B cell (primary cell): ENCODE data around the gene NBPF3. TPM values are rescaled to one million over a fixed set of nuclear protein-coding genes. Genes with fewer than 3 reads are reported as not detected.
"Not testable (repeated sequence)": the region's sequence is repeated elsewhere in the genome, so short reads cannot be mapped to it uniquely, and the experiment has no call there.

Experiments
- ATAC-seq: fragments of 200-7000 bp; cut with Tn5 transposase; one replicate; pipeline ENCODE4 v1.10.0; 2021; ENCODE audit warnings: low read depth, mild to moderate bottlenecking, moderate number of reproducible peaks, moderate library complexity
- CTCF ChIA-PET: fragments of 350-600 bp; sonication (Branson Sonifier 250); formaldehyde crosslinking; loops from one replicate; lab custom pipeline; 2021; ENCODE audit warnings: antibody characterized with exemption, inconsistent platforms; lab: Charles Lee
- POLR2A ChIA-PET: fragments of 350-600 bp; sonication (Branson Sonifier 250); formaldehyde crosslinking; loops from one replicate; lab custom pipeline; 2021; ENCODE audit warnings: antibody characterized with exemption; lab: Charles Lee
- DNase-seq: peaks from one replicate; pipeline ENCODE4 v3.0.0; 2013
- H2AFZ ChIP-seq: 2 replicates; pipeline ENCODE4 v1.6.1; 2012; ENCODE audit warnings: mild to moderate bottlenecking, low read depth, low read length; ENCODE audit not compliant: insufficient read depth, poor library complexity, severe bottlenecking
- H3K27ac ChIP-seq, 2 donors: 1 replicate in 1 of 2; 2 replicates in 1 of 2; pipeline ENCODE4 v1.5.1; 2012 to 2013; ENCODE audit warnings: low read length in 2 of 2, mild to moderate bottlenecking in 2 of 2, moderate library complexity in 1 of 2
- H3K27me3 ChIP-seq, 4 experiments: fragments of 200-600 bp in 1 of 4; sonication (generic) in 1 of 4; replicated peaks in 1 of 4; 1 replicate in 2 of 4; 2 replicates in 2 of 4; pipeline versions ENCODE4 v1.6.1 to v1.7.0; 2013 to 2016; ENCODE audit warnings: low read length in 3 of 4, mild to moderate bottlenecking in 2 of 4, mixed read lengths in 1 of 4, moderate library complexity in 1 of 4; ENCODE audit not compliant: insufficient read depth in 4 of 4, control insufficient read depth in 3 of 4; ENCODE audit errors: control extremely low read depth in 1 of 4
- H3K36me3 ChIP-seq, 2 experiments: replicated peaks in 1 of 2; 1 replicate in 1 of 2; 2 replicates in 1 of 2; pipeline versions ENCODE4 v1.6.1 to v1.7.1; 2013; ENCODE audit warnings: low read length in 1 of 2; ENCODE audit not compliant: insufficient read depth in 2 of 2, control insufficient read depth in 1 of 2; ENCODE audit errors: control extremely low read depth in 1 of 2, extremely low read depth in 1 of 2
- H3K4me1 ChIP-seq, 2 donors: fragments of 200-600 bp in 1 of 2; sonication (generic) in 1 of 2; 1 replicate in 1 of 2; 2 replicates in 1 of 2; pipeline versions ENCODE4 v1.5.1 to v1.6.1; 2013 to 2017; ENCODE audit warnings: low read length in 2 of 2; ENCODE audit not compliant: control insufficient read depth in 2 of 2, insufficient read depth in 2 of 2
- H3K4me2 ChIP-seq: replicated peaks from 2 replicates; pipeline ENCODE3; 2012; ENCODE audit warnings: mild to moderate bottlenecking, low read depth, low read length; ENCODE audit not compliant: poor library complexity, severe bottlenecking
- H3K4me3 ChIP-seq, 5 experiments: fragments of 200-600 bp in 1 of 5; sonication (generic) in 1 of 5; 1 replicate in 3 of 5; 2 replicates in 2 of 5; pipeline versions ENCODE4 v1.5.1 to v1.7.0; 2011 to 2016; ENCODE audit warnings: low read length in 4 of 5, mild to moderate bottlenecking in 4 of 5, low read depth in 2 of 5, control low read depth in 1 of 5, moderate library complexity in 1 of 5; ENCODE audit not compliant: insufficient read depth in 1 of 5; ENCODE audit errors: control extremely low read depth in 1 of 5, extremely low read depth in 1 of 5
- H3K79me2 ChIP-seq: fragments of 200-600 bp; sonication (generic); one replicate; pipeline ENCODE4 v1.6.0; 2016; ENCODE audit warnings: low read length; ENCODE audit not compliant: control insufficient read depth, insufficient read depth
- H3K9ac ChIP-seq: fragments of 200-600 bp; sonication (generic); 2 replicates; pipeline ENCODE4 v1.6.1; 2017; ENCODE audit warnings: mild to moderate bottlenecking, low read length, moderate library complexity
- H3K9me3 ChIP-seq, 3 donors: one replicate each; pipeline versions ENCODE4 v1.6.1 to v1.7.1; 2013; ENCODE audit warnings: low read length in 2 of 3; ENCODE audit not compliant: control insufficient read depth in 2 of 3, insufficient read depth in 1 of 3; ENCODE audit errors: control extremely low read depth in 1 of 3
- H4K20me1 ChIP-seq: 2 replicates; pipeline ENCODE4 v1.6.0; 2012; ENCODE audit warnings: mild to moderate bottlenecking, low read length; ENCODE audit not compliant: insufficient read depth, control insufficient read depth, poor library complexity, severe bottlenecking
- H3K27ac Mint-ChIP-seq: one replicate; pipeline ENCODE4 v1.8.0; 2021; ENCODE audit warnings: mixed read lengths
- H3K27me3 Mint-ChIP-seq: one replicate; pipeline ENCODE4 v1.8.0; 2021; ENCODE audit warnings: mixed read lengths
- H3K4me1 Mint-ChIP-seq: one replicate; pipeline ENCODE4 v1.8.0; 2021; ENCODE audit warnings: mixed read lengths
- H3K4me3 Mint-ChIP-seq: one replicate; pipeline ENCODE4 v1.8.0; 2021; ENCODE audit warnings: mixed read lengths
- H3K9me3 Mint-ChIP-seq: one replicate; pipeline ENCODE4 v1.8.0; 2022; ENCODE audit warnings: mixed read lengths; ENCODE audit not compliant: insufficient read depth
- EZH2 ChIP-seq: IDR thresholded peaks from 2 replicates; pipeline ENCODE4 v1.6.1; 2012; ENCODE audit warnings: borderline replicate concordance, low read depth, mild to moderate bottlenecking, moderate library complexity, low read length; ENCODE audit not compliant: insufficient read depth, poor library complexity, severe bottlenecking
- WGBS: methylation state at CpG from one replicate; pipeline ENCODE4 v1.1.5; 2013; ENCODE audit warnings: missing lambda C conversion rate; ENCODE audit not compliant: insufficient coverage; 5-methylcytosine and 5-hydroxymethylcytosine counted together
- intact Hi-C: fragments of 100-400 bp; cut with micrococcal nuclease; formaldehyde crosslinking; loops from one replicate; pipeline ENCODE4 v1.10.0; 2022
- polyA plus RNA-seq: library from polyadenylated mRNA; depleted of rRNA; stranded (reverse); fragments of >200 nt; gene quantifications from 2 replicates; pipeline ENCODE4 v1.2.3, GENCODE V29; 2012
- total RNA-seq, 2 donors: library from RNA; stranded (reverse); fragments of 120-200 nt in 1 of 2; gene quantifications; 1 replicate in 1 of 2; 2 replicates in 1 of 2; pipeline versions ENCODE4 v1.2.3 to v1.2.4, GENCODE V29; 2013 to 2022
- TF ChIP-seq, protein P1 (sequence below): fragments of 200-600 bp; IDR thresholded peaks from one replicate; pipeline ENCODE4 v1.8.0; 2022; ENCODE audit warnings: antibody characterized with exemption, mild to moderate bottlenecking

NBPF3 gene
- total and polyA plus RNA-seq, 2 donors (not counting 1 experiment from before 2014, with no cell fraction given) = 2.0 to 4.2 TPM

DNA sequence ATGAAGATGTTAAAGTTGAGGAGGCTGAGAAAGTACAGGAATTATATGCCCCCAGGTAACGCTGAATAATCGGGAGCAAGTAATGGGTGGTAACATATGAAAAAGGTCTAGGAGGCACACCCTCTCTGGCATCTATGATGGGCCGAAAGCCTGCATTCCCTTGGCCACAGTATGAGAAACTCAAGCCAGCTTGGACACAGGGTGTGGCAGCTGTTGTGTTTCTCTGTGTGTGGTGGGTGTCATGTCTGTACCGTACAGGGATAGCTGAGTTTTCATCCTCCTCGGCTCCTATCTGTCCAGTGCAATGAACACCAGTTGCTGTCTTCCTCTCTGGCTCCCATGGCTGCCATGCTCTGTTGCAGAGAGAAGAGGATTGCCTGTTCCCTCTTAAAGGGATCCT is 32.9 kb downstream of the NBPF3 start:
- H3K27me3 ChIP-seq = no peaks in the 10 kb centered on the region
- H3K4me2 ChIP-seq = no peak overlapping the region
- no peak overlapping the region for H2AFZ ChIP-seq
- ChIA-PET CTCF (no interaction called here), POLR2A (no interaction called here)
- DNase-seq (no peak), ATAC-seq (no peak)
- no peaks in the 10 kb centered on the region for H3K27me3 Mint-ChIP-seq
- H4K20me1 ChIP-seq = no peaks in the 10 kb centered on the region
- no peaks in the 10 kb centered on the region for H3K4me1 Mint-ChIP-seq
- no peaks in the 10 kb centered on the region for H3K79me2 ChIP-seq
- H3K27ac Mint-ChIP-seq = no peak overlapping the region
- intact Hi-C loops = no loop called here
- no peaks in the 10 kb centered on the region for H3K9me3 Mint-ChIP-seq
- H3K27ac ChIP-seq = no peak overlapping the region
- no peaks in the 10 kb centered on the region for H3K36me3 ChIP-seq
- no peak overlapping the region for H3K9ac ChIP-seq
- no peak overlapping the region for H3K4me3 Mint-ChIP-seq
- H3K4me3 ChIP-seq = no peak overlapping the region
- H3K4me1 ChIP-seq = no peaks in the 10 kb centered on the region
- no peak for TF ChIP-seq EZH2
- TF ChIP-seq, protein P1, sequence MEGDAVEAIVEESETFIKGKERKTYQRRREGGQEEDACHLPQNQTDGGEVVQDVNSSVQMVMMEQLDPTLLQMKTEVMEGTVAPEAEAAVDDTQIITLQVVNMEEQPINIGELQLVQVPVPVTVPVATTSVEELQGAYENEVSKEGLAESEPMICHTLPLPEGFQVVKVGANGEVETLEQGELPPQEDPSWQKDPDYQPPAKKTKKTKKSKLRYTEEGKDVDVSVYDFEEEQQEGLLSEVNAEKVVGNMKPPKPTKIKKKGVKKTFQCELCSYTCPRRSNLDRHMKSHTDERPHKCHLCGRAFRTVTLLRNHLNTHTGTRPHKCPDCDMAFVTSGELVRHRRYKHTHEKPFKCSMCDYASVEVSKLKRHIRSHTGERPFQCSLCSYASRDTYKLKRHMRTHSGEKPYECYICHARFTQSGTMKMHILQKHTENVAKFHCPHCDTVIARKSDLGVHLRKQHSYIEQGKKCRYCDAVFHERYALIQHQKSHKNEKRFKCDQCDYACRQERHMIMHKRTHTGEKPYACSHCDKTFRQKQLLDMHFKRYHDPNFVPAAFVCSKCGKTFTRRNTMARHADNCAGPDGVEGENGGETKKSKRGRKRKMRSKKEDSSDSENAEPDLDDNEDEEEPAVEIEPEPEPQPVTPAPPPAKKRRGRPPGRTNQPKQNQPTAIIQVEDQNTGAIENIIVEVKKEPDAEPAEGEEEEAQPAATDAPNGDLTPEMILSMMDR = no peak
- no peaks in the 10 kb centered on the region for H3K9me3 ChIP-seq
- WGBS = 100% methylated on average over 4 of the region's 5 CpGs

- no peak overlapping the region for H3K4me3 ChIP-seq
- POLR2A ChIA-PET = no interaction called here
- H3K4me1 Mint-ChIP-seq = no peaks in the 10 kb centered on the region
- H3K9me3 ChIP-seq = no peaks in the 10 kb centered on the region
- CTCF ChIA-PET = interaction anchor here (0.7 kb wide), 1 partner anchor 12 kb away, joined by 3 read pairs; no protein-coding TSS in a partner anchor
- H4K20me1 ChIP-seq = no peaks in the 10 kb centered on the region
- H3K36me3 ChIP-seq = no peaks in the 10 kb centered on the region
- H3K27me3 ChIP-seq = no peaks in the 10 kb centered on the region
- H3K9ac ChIP-seq = no peak overlapping the region
- H3K9me3 Mint-ChIP-seq = no peaks in the 10 kb centered on the region
- ATAC-seq (no peak), DNase-seq (no peak)
- no peak overlapping the region for H3K27ac ChIP-seq
- no peak overlapping the region for H2AFZ ChIP-seq
- intact Hi-C loops = no loop called here
- 100% methylated on average over 6 of the region's 6 CpGs for WGBS
- no peak overlapping the region for H3K27ac Mint-ChIP-seq
- H3K79me2 ChIP-seq = no peaks in the 10 kb centered on the region
- no peak for TF ChIP-seq EZH2
- TF ChIP-seq, protein P1 = no peak
- peaks cover 3% of the 10 kb centered on the region for H3K27me3 Mint-ChIP-seq
- no peak overlapping the region for H3K4me3 Mint-ChIP-seq
- H3K4me2 ChIP-seq = no peak overlapping the region
- H3K4me1 ChIP-seq = no peaks in the 10 kb centered on the region
Measured at GRCh38 chr1:21478356-21478755, 38.4 kb downstream of the NBPF3 start.

GRCh38 chr1:21483881-21484280 is 43.9 kb downstream of the NBPF3 start:
- H3K4me1 Mint-ChIP-seq, H3K4me3 ChIP-seq, H3K27ac ChIP-seq, H3K27ac Mint-ChIP-seq, POLR2A ChIA-PET, H2AFZ ChIP-seq, H3K4me2 ChIP-seq, H3K79me2 ChIP-seq, DNase-seq, intact Hi-C loops, H3K4me3 Mint-ChIP-seq, ATAC-seq, H3K27me3 ChIP-seq, H3K9ac ChIP-seq, H3K36me3 ChIP-seq, CTCF ChIA-PET, H4K20me1 ChIP-seq, H3K27me3 Mint-ChIP-seq, H3K9me3 Mint-ChIP-seq, H3K9me3 ChIP-seq: not testable (repeated sequence)
- H3K4me1 ChIP-seq = peaks cover 8 to 11% of the 10 kb centered on the region in 2 donors
- no CpG with 5 or more reads among the region's 4 CpGs for WGBS
